HG03280 (cell line): ENCODE data around the gene PARPBP.
"Not testable (repeated sequence)": the region's sequence is repeated elsewhere in the genome, so short reads cannot be mapped to it uniquely, and the experiment has no call there.

Source experiments
- ATAC-seq: cut with Tn5 transposase; IDR thresholded peaks from one replicate; pipeline ENCODE4 v1.9.1; 2021; ENCODE audit warnings: mild to moderate bottlenecking, moderate library complexity; ENCODE audit not compliant: unreplicated experiment

Gene PARPBP

DNA sequence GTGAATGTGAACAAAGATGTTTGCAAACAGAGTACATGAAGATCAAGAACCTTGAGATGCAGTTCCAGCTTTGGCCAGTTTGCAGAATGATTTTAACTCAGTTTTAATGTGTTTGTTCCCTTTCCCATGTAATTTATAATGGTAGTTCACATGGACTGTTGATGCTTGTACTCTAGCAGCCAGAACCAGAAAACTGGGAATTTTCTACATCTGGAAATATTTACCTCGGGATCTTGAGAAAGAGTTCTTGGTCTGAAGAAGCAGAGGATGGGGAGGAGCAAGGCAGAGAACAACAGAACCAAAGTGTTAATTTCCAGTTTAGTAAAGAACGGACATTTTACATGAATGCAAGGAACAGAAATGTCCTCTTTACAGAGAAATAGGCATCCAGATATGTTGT is 114.6 kb downstream of the PARPBP start:
- ATAC-seq = no peak

- not testable (repeated sequence) for ATAC-seq
Observed at GRCh38 chr12:102240859-102241258, 120.9 kb downstream of the PARPBP start.
